GM18519 (cell line): Measurements from ENCODE around the gene ZSWIM6.

ENCODE experiments used
- ATAC-seq: cut with Tn5 transposase; IDR thresholded peaks from one replicate; pipeline ENCODE4 v1.9.1; 2021; ENCODE audit warnings: mild to moderate bottlenecking, moderate library complexity; ENCODE audit not compliant: unreplicated experiment, low FRiP score

The ZSWIM6 gene

DNA sequence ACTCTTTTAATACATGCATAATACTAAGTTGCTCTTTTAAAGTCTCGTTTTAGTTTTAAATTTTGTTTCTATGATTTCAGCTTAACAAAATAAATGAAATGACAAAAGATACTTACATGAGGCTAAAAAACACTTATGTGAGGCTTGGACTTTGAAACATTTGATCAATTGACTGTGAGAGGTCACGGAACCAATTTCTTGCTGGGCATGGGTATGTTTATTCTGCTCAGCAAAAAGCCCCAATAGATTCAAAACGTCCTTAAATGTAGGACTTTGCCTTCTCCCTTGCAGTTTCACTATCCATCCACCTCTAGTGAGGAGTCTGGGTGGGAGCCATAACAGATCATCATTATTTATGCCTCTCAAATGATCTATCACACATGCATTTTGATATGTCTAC is 191.9 kb downstream of the ZSWIM6 start:
- no peak for ATAC-seq

DNA sequence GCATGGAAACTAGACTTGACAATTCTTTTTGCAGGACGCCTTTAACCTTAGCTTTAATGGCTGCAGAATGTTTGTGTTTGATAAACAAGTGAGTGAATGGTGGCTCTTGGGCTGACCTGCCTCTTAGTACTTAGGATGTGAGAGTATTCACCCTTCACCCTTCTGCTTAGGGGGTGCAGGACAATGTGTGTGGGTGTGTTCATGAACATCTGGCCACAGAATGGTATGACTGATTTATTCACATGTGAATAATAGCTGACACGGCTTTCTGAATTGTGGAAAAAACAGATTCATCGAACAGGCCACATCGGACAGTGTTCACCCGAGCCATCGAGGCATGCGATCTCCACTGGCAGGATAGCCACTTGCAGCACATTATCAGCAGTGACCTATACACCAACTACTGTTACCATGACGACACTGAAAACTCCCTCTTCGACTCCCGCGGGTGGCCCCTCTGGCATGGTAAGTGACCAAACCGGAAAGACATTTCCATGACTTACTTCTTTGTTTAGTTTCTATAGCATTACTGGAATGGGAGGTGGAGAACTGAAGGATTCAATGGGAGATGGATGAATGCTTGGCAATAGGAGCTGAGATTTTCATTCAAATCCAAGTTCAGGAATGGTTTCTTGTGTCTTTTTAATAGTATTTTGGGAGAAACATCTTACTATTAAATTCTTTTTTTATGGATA is 193.6 kb downstream of the ZSWIM6 start:
- no peak for ATAC-seq

DNA sequence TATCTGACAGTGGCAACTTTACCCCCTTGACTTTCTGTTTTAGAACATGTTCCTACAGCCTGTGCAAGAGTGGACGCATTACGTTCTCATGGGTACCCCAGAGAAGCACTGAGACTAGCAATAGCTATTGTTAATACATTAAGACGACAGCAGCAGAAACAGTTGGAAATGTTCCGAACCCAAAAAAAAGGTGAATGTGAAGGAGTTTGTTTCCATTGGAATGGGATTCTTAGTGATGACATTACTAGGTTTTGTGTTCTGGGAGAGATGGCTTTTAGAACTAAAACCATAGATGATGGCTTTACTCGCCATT is 194.1 kb downstream of the ZSWIM6 start:
- ATAC-seq = no peak

DNA sequence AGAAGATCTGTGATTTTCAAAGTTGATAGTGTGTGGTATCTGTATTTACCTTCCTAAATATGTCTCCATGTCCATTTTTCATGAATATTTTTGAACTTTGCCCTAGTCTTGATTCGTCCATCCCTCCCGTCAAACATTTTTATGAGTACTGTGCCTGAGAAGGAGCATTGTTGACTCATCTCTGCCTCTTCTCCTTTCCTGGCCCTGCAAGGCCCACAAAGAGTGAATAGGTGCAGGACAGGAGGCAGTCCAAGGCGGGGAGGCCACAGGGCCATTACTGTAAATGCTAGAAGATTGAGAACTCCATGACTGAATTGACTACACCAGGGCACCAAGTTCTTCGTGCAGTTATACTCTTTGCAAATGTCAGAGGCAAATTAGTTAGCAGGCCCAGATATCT is 200.9 kb downstream of the ZSWIM6 start:
- no peak for ATAC-seq

DNA sequence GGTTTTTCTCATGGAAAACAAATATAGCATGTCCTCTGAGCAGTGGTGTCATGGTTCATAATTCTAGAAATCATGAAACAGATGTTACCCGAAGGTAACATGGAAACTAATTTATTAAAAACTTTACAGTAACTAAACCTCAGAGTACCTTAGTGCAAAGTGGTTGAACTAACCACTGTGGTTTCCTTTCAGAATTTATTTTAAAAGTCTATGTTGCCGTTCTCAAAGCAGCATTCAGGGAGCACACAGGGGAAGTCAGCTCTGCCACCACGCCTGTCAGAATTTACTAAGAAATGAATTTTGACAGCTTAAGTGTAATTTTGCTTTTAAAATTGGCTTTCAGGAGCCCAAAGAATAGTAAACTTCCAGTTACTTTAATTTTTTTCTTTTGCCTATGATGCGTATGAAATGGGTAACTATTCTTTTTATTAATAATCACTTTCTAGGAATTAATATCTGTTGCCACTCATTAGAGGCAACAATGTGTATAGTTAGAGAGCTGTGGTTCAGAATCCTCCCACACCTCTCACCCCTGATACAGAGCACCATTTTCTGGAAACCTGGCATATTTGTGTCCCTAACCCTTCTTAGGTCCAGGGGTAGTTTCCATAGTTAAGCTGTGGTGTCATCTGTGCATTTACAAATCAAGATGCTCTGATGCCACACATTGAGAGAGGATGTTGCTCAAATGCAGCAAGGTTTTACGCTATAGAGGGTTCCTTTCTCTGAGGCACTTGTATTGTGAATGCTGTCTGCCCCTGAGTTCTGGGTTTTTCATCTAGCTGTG is 202.6 kb downstream of the ZSWIM6 start:
- ATAC-seq = peak; percentile 90

DNA sequence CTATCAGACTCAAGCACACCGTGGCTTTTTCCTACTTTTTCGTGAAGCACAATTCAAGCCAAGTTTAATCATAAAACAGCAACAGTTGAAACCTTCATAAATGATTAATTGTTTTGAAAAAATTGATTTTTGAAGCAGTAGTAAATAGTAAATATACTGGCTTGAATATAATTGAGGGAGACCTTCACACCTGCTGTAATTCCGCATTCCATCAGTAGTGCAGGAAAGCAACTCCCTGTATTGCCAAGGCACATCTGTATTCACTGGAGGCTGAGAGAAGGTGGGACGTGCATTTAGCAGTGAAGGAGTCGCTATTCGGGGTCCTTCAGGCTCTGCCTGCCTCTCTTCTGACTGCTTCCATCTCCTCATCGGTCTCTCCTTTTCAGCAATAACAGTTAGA is 203.8 kb downstream of the ZSWIM6 start:
- ATAC-seq = no peak

DNA sequence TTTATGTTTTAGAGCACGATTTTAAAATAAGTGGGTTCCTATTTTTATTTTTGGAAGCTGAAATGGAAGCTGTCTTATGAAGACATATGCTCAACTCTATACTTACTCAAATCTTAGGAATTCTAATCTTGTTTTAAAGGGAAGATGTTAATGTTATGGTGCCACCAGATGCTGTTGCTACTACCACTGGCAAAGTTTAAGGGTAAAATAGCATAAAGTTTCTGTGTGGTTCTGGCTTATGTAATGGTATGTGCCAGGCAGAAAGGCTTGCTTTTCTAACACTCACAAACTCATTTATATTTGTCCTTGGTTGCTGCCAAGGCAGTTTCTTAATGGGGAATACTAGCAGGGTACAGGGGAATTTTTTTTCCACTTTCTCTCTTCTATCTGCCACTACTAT is 204.9 kb downstream of the ZSWIM6 start:
- no peak for ATAC-seq

GRCh38 chr5:61538722-61539501 is 206.9 kb downstream of the ZSWIM6 start:
- no peak for ATAC-seq

DNA sequence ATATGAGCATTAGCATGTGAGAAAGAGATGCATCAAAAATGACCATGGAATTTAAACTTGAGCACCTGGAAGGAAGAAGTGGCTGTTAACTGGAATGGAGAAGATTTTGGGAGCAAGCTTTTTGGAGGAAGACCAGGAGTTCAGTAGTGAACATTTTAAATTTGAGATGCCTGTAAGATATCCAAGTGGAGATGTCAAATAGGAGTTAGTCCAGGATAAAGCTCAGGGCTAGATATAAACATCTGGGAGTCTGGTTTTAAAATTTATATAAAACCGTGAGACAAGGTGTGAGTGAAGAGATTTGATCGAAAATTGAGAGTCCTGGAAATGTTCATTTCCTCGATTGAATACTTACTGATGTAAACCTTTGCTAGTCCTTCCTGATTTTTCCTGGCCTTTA is 217.5 kb downstream of the ZSWIM6 start:
- no peak for ATAC-seq

GRCh38 chr5:61551637-61552313 is 219.7 kb downstream of the ZSWIM6 start:
- ATAC-seq = no peak

DNA sequence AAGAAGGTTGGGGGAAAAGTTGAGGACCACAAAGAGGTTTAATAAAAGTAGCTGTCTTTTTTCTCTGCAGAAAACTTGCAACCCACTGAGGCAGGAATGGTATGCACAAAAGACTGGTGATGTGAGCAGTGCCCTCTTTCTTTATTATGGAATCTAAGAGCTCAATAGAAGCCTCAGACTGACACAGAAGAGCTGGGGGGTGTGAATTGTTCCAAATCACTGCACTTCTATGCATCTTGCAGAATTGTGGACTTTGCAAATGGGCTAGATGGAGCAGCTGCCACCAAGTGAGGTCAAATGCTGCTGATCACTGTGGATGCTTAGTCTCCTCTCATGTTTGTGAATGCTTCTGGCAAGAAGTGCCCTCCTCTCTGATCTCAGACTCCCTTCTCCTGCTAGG is 227.1 kb downstream of the ZSWIM6 start:
- no peak for ATAC-seq

- no peak for ATAC-seq
Measured at GRCh38 chr5:61559722-61560121, 227.7 kb downstream of the ZSWIM6 start.

DNA sequence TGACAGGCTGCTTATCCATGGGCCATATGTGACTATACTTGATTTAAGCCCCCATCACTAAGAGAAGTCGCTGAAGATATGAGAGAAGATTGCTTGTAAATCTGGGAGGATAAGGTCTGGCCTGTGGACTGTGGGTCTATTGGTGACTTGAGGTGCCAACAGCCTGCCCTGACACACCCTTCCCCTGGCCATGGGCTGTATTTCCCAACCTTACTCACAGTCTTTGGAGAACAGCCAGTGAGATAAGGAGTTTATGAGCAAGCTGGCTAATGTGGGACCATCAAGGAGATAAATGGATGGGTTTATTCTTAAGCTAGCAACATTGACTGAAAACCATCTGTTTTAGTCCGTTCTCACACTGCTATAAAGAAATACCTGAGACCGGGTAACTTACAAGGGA is 231.3 kb downstream of the ZSWIM6 start:
- ATAC-seq = no peak

- no peak for ATAC-seq
Measured at GRCh38 chr5:61567337-61567736, 235.3 kb downstream of the ZSWIM6 start.

DNA sequence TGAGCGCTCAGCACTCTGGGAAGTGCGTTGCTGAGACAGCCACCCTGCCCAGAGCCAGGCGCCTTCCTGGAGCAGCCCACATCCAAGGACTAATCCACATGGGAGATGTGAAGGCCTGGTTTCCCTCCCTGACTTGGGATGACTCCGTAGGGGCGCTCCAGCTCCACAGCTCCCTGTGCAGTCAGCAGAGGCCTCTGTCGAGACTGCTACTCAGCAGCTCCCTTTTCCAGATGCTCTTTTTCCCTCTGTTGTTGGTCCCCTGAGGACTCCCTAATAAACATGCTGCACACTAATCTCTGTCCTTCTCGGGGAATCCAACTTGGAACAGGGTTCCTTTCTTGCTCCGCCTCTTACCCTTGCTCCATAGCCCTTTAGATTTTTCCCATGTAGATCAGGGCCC is 237.3 kb downstream of the ZSWIM6 start:
- ATAC-seq = no peak

DNA sequence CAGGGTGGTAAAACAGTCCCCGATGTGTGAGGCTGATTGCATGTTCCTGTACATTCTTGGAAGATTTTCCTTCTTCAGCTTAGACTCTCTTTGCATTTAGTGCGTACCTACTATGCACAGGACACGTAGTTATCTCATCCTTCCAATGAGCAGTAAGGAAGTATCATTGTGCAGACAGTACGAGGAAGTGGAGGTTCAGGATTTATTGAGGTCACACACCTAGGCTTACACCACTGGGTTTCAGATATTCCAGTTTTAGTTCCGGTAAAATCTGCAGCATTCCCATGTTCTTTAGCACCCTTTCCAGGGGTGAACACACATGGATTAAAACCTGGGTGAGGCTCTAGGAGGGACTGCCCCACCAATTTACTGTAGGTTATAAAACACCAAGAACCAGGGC is 238.7 kb downstream of the ZSWIM6 start:
- ATAC-seq = no peak

DNA sequence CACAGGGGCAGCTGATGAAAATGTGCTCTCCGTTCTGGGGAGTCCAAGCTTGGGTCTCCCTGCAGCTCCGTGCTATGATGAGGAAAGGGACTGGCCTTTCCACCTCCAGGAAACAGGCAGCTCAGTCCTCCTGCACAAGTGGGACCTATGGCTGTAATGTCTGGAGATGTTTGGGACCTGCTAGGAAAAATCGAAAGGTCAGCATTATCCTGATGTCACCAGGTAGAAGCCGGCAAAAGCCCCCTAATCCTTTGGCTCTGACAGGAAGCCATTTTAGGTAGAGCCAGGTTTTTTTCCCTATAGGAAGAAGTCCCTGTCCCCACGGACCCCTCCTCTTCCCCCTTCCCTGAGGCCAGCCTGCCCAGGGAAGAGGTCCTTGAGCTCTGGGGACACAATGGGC is 240.9 kb downstream of the ZSWIM6 start:
- no peak for ATAC-seq

GRCh38 chr5:61575103-61575502 is 243.0 kb downstream of the ZSWIM6 start:
- no peak for ATAC-seq

DNA sequence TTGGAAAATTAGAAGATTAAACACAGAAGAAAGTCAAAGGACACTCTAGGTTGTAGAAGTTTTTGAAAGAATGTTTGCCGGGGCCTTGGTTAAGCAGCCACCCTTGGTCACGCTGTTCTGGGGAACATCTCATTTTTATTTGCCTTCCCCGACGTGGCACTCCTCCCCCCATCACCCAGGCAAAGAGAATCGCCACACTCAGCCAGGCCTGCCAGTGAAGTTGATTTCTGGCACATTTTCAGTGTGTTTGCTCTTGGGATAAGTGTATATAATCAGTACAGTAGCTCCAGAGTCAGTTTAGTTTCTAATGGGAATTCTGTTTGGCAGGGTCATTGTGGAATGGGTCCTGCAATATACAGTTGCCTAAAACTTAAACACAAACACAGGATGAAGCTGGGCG is 243.5 kb downstream of the ZSWIM6 start:
- no peak for ATAC-seq

GRCh38 chr5:61576556-61576955 is 244.5 kb downstream of the ZSWIM6 start:
- ATAC-seq = no peak

GRCh38 chr5:61578858-61579503 is 246.9 kb downstream of the ZSWIM6 start:
- ATAC-seq = no peak
